BE2C (cell line): Measurements from ENCODE around the gene PCSK5.

Experiments used
- DNase-seq: peaks from one replicate; pipeline ENCODE4 v3.0.0-alpha.2; 2020
- H3K27me3 ChIP-seq: fragments of 250-450 bp; sonication (Bioruptor Pico); 2 replicates; pipeline ENCODE4 v1.5.1; 2020; ENCODE audit warnings: mild to moderate bottlenecking
- H3K36me3 ChIP-seq: fragments of 250-450 bp; sonication (Bioruptor Pico); 2 replicates; pipeline ENCODE4 v1.5.1; 2020; ENCODE audit warnings: mild to moderate bottlenecking
- H3K4me1 ChIP-seq: fragments of 250-450 bp; sonication (Bioruptor Pico); 2 replicates; pipeline ENCODE4 v1.5.1; 2020
- H3K4me3 ChIP-seq: 2 replicates; pipeline ENCODE4 v1.5.1; 2011; ENCODE audit warnings: low read depth, low read length
- H3K9me3 ChIP-seq: fragments of 250-450 bp; sonication (Bioruptor Pico); 2 replicates; pipeline ENCODE4 v1.5.1; 2020
- CTCF ChIP-seq: IDR thresholded peaks from 2 replicates; pipeline ENCODE4 v1.5.1; 2012; ENCODE audit warnings: mild to moderate bottlenecking, low read depth, low read length

PCSK5 gene

GRCh38 chr9:76373784-76374474, 483.5 kb downstream of the PCSK5 start:
- TF ChIP-seq CTCF = no peak
- Histone ChIP-seq H3K4me3 (no peak overlapping the region), H3K36me3 (no peaks in the 10 kb centered on the region), H3K27me3 (no peaks in the 10 kb centered on the region), H3K9me3 (no peaks in the 10 kb centered on the region), H3K4me1 (peaks cover 20% of the 10 kb centered on the region)
- no peak for DNase-seq

GRCh38 chr9:76374783-76375559, 484.5 kb downstream of the PCSK5 start:
- no peaks in the 10 kb centered on the region for H3K27me3 ChIP-seq
- no peaks in the 10 kb centered on the region for H3K36me3 ChIP-seq
- H3K4me1 ChIP-seq = peaks cover 15% of the 10 kb centered on the region
- no peak overlapping the region for H3K4me3 ChIP-seq
- no peak for TF ChIP-seq CTCF
- DNase-seq = no peak
- no peaks in the 10 kb centered on the region for H3K9me3 ChIP-seq

GRCh38 chr9:76377791-76378190, 487.3 kb downstream of the PCSK5 start:
- no peak for TF ChIP-seq CTCF
- H3K4me1 ChIP-seq = peaks cover 6% of the 10 kb centered on the region

GRCh38 chr9:76378367-76379073, 488.0 kb downstream of the PCSK5 start:
- DNase-seq = peak; percentile 35
- TF ChIP-seq CTCF = no peak
- Histone ChIP-seq H3K9me3 (no peaks in the 10 kb centered on the region), H3K36me3 (no peaks in the 10 kb centered on the region; the same call in 1 of the 2 replicates), H3K4me1 (peaks cover 6% of the 10 kb centered on the region), H3K4me3 (no peak overlapping the region), H3K27me3 (no peaks in the 10 kb centered on the region)

More at GRCh38 chr9:76377791-76378190, 487.3 kb downstream of the PCSK5 start:
- Histone ChIP-seq H3K27me3 (no peaks in the 10 kb centered on the region), H3K36me3 (no peaks in the 10 kb centered on the region), H3K9me3 (no peaks in the 10 kb centered on the region), H3K4me3 (no peak overlapping the region)
- DNase-seq = no peak

GRCh38 chr9:76379494-76379893, 489.0 kb downstream of the PCSK5 start:
- Histone ChIP-seq H3K4me3 (no peak overlapping the region), H3K36me3 (peaks cover 6% of the 10 kb centered on the region), H3K4me1 (peaks cover 6% of the 10 kb centered on the region), H3K9me3 (no peaks in the 10 kb centered on the region), H3K27me3 (no peaks in the 10 kb centered on the region)
- TF ChIP-seq CTCF = no peak
- DNase-seq = no peak
